HepG2 (cell line): Measurements from ENCODE around the gene SLC51B. TPM values are rescaled to one million over a fixed set of nuclear protein-coding genes. Genes with fewer than 3 reads are reported as not detected.

Experiments
- EEA1 ChIP-seq: sonication (generic); formaldehyde crosslinking; IDR thresholded peaks from 2 replicates; pipeline ENCODE4 v1.5.1; 2020; ENCODE audit warnings: mild to moderate bottlenecking, missing genetic modification reagents, borderline replicate concordance
- HNF1A ChIP-seq, 2 experiments: sonication (generic) in 1 of 2; formaldehyde crosslinking in 1 of 2; IDR thresholded peaks; 2 replicates each; pipeline versions ENCODE4 v1.4.0 to v1.6.1; 2016 to 2020; ENCODE audit warnings: borderline replicate concordance in 1 of 2, low read depth in 1 of 2, mild to moderate bottlenecking in 1 of 2, missing genetic modification reagents in 1 of 2
- KAT7 ChIP-seq: IDR thresholded peaks from 2 replicates; pipeline ENCODE4 v1.6.1; 2018; ENCODE audit warnings: borderline replicate concordance, missing compliant biosample characterization
- RXRB ChIP-seq: IDR thresholded peaks from 2 replicates; pipeline ENCODE4 v1.6.1; 2016; ENCODE audit warnings: borderline replicate concordance, missing genetic modification reagents, missing compliant biosample characterization
- SMAD1 ChIP-seq: sonication (generic); formaldehyde crosslinking; IDR thresholded peaks from 2 replicates; pipeline ENCODE4 v1.4.0; 2020; ENCODE audit warnings: missing genetic modification reagents, low read depth, mild to moderate bottlenecking, borderline replicate concordance
- SNAPC5 ChIP-seq: sonication (generic); formaldehyde crosslinking; IDR thresholded peaks from 2 replicates; pipeline ENCODE4 v1.8.1; 2023; ENCODE audit warnings: mild to moderate bottlenecking, missing genetic modification reagents, borderline replicate concordance
- TSC22D2 ChIP-seq: sonication (generic); formaldehyde crosslinking; IDR thresholded peaks from 2 replicates; pipeline ENCODE4 v1.5.1; 2020; ENCODE audit warnings: missing genetic modification reagents, mild to moderate bottlenecking, borderline replicate concordance
- ZNF207 ChIP-seq: fragments of 450-650 bp; IDR thresholded peaks from 2 replicates; pipeline ENCODE4 v1.6.1; 2016; ENCODE audit warnings: antibody characterized with exemption, borderline replicate concordance
- polyA plus RNA-seq, 8 experiments: library from polyadenylated mRNA; depleted of rRNA in 3 of 8; stranded (reverse) in 7 of 8; unstranded in 1 of 8; fragments of >200 nt; fragmentation: Illumina TruSeq in 4 of 8; extraction: Trizol in 4 of 8; gene quantifications; 2 replicates each; pipeline versions ENCODE4 v1.2.1 to v1.2.3, GENCODE V29; 2011 to 2016; ENCODE audit warnings: low read depth in 4 of 8, missing spikeins in 1 of 8, mixed read lengths in 1 of 8; ENCODE audit not compliant: insufficient read depth in 1 of 8
- total RNA-seq, 5 experiments: library from RNA; depleted of rRNA; stranded (reverse); fragments of >200 nt; fragmentation: Illumina TruSeq; extraction: Trizol; gene quantifications; 2 replicates each; pipeline ENCODE4 v1.2.3, GENCODE V29; 2016; ENCODE audit warnings: low read depth in 1 of 5
- TF ChIP-seq, protein P1 (sequence below): sonication (generic); formaldehyde crosslinking; IDR thresholded peaks from 2 replicates; pipeline ENCODE4 v1.4.0; 2020; ENCODE audit warnings: mild to moderate bottlenecking, missing genetic modification reagents

The SLC51B gene
- total and polyA plus RNA-seq, 2 of the 13 experiments (the other 11 are each of a cell fraction or from before 2014, with no cell fraction given), result 14.9 to 17.1 TPM

DNA sequence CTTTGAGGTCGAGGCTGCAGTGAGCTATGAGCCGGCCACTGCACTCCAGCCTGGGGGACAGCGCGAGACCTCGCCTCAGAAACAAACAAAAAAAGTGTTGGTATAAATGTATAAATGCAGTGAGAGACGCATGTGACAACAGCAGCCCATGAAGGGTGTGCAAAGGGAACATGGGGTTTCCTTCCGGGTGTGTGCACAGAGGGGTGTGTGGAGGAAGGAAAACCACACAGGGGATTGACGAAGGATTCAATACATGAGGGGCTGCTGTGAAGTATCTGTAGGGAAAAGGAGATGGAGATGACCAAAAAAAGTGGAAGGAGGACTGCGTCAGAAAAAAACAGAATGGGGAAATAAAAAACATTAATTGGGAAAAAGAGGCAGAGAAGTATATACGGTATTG lies 16.8 kb upstream of the SLC51B start (continued):
- no peak for TF ChIP-seq RXRB
- no peak for TF ChIP-seq EEA1 (CRISPR knock-in tag)
- no peak for TF ChIP-seq HNF1A (IDR thresholded peaks at IDR 0.05; ENCODE audit: low read depth)
- no peak for TF ChIP-seq HNF1A (CRISPR knock-in tag; IDR thresholded peaks at IDR 0.05; ENCODE audit: borderline replicate concordance)
- no peak for TF ChIP-seq TSC22D2 (CRISPR knock-in tag)
- TF ChIP-seq KAT7, result 0 out of 2 replicates have a peak, but pooled peaks have one; percentile 7
- TF ChIP-seq ZNF207, result no peak
- TF ChIP-seq, protein P1, sequence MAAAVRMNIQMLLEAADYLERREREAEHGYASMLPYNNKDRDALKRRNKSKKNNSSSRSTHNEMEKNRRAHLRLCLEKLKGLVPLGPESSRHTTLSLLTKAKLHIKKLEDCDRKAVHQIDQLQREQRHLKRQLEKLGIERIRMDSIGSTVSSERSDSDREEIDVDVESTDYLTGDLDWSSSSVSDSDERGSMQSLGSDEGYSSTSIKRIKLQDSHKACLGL (CRISPR knock-in tag), result no peak
- no peak for TF ChIP-seq SMAD1
- no peak for TF ChIP-seq SNAPC5 (CRISPR knock-in tag)
